GM12864 (cell line): ENCODE data around the gene FSTL4.

Source experiments
- DNase-seq: peaks from one replicate; pipeline ENCODE4 v3.0.0-alpha.2; 2011; ENCODE audit warnings: low read depth
- H3K4me3 ChIP-seq: 2 replicates; pipeline ENCODE4 v1.5.1; 2011; ENCODE audit warnings: mild to moderate bottlenecking, low read depth, low read length, control low read depth
- TF ChIP-seq, protein P1 (sequence below): IDR thresholded peaks from 2 replicates; pipeline ENCODE4 v1.5.1; 2011; ENCODE audit warnings: low read depth, mild to moderate bottlenecking, moderate library complexity, low read length, control low read depth, inconsistent platforms; ENCODE audit errors: missing control alignments

The FSTL4 gene

GRCh38 chr5:133415506-133415905, 196.8 kb downstream of the FSTL4 start:
- TF ChIP-seq, protein P1, sequence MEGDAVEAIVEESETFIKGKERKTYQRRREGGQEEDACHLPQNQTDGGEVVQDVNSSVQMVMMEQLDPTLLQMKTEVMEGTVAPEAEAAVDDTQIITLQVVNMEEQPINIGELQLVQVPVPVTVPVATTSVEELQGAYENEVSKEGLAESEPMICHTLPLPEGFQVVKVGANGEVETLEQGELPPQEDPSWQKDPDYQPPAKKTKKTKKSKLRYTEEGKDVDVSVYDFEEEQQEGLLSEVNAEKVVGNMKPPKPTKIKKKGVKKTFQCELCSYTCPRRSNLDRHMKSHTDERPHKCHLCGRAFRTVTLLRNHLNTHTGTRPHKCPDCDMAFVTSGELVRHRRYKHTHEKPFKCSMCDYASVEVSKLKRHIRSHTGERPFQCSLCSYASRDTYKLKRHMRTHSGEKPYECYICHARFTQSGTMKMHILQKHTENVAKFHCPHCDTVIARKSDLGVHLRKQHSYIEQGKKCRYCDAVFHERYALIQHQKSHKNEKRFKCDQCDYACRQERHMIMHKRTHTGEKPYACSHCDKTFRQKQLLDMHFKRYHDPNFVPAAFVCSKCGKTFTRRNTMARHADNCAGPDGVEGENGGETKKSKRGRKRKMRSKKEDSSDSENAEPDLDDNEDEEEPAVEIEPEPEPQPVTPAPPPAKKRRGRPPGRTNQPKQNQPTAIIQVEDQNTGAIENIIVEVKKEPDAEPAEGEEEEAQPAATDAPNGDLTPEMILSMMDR: no peak
- DNase-seq: no peak

DNA sequence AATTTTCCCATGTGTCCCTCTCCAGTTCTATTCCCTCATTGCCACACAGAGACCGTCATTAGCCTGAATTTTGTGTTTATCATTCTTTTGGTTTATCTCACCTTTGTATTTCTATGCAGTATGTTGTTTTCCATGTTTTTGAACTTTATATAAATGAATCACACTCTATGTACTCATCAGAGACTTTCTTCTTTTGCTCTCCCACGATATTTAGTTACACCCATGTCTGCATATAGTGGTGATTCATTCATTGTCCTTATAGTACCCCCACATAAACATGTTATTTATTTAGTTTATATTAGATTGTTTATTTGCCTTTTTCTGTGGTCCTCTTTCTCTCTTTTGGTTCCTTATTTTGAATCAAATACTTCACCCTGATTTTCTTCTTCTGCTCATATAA, 199.7 kb downstream of the FSTL4 start:
- TF ChIP-seq, protein P1: no peak
- DNase-seq: no peak
- no peak overlapping the region for H3K4me3 ChIP-seq

More at GRCh38 chr5:133415506-133415905, 196.8 kb downstream of the FSTL4 start:
- no peak overlapping the region for H3K4me3 ChIP-seq

- no peak overlapping the region for H3K4me3 ChIP-seq
- no peak for DNase-seq
- TF ChIP-seq, protein P1: no peak
Measured at GRCh38 chr5:133410335-133410828, 202.0 kb downstream of the FSTL4 start.

DNA sequence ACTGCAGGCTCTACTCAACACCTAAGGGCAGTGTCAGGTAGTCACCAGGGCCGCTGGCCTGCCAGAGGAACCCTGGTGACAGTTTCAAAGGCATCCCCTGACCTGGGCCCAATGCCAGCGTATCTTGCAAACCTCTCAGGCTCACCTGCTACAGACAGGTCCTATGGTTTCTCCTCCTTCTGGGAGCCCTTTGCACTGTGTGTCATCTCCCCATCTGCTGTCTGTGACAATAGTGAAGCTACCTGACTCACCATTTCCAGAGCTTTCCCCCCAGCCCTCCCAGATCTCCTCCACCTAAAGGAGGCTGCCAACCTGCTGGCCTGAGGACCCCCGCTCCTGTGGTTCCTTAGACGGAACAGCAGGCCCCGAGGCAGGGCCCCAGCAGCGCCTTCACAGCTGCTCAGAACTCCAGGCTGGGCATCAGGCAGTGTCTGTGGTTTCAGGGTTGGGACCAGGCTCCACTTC, 203.1 kb downstream of the FSTL4 start:
- TF ChIP-seq, protein P1: no peak
- no peak for DNase-seq
- H3K4me3 ChIP-seq: no peak overlapping the region

DNA sequence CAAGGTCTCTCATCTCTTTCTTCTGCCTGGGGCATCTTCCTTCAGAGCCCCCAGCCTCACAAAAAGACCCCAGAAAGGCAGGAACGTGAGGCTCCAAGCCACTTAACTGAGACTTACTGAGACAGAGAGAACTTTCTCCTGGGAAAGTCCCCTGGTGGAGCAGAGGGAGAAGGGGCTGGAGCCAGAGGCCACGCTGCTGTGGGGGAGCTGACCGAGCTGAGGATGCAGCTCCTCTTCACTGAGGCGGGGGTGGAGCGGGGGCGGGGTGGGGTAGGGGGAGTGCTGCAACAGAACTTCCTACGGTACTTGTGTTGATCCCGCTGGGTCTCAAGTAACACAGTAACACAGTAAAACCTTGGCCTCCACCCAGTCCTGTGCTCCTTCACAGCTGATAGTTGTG, 204.0 kb downstream of the FSTL4 start:
- no peak for DNase-seq
- TF ChIP-seq, protein P1: no peak
- H3K4me3 ChIP-seq: no peak overlapping the region

DNA sequence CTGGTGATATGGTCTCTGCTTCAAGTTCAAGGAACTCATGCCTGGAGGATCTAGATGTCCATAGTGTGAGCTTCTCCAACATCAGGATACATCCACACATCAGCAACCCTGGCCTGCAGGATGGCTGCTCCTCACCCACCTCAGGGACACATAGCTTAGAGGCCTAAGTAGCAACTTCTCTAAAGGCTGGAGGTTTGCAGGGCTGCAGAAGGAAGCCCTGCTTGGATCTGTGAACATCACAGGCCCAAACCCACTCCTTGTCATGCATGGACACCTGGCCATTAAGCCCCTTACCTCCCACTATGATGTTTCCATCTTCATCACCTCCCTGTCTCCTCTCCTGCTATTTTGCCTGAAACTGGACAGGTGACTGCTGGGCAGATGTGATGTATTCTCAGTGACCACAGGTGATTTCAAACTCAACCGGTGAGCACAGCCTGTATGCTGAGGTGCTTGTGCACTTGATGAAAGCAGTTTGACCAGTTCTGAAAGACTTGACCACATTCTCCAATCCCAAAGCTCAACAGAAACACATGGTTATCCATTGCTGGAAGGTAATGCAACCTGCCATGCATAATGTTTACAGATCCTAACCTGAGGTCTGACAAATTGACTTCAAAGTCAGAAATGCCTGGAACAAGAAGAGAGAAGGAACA, 205.2 kb downstream of the FSTL4 start:
- no peak for DNase-seq
- TF ChIP-seq, protein P1: no peak
- H3K4me3 ChIP-seq: no peak overlapping the region
